OCI-LY7 (cell line): ENCODE results near the gene MMP19. TPM values are rescaled to one million over a fixed set of nuclear protein-coding genes. Genes with fewer than 3 reads are reported as not detected.
A peak's percentile ranks its signal among the peaks of the same experiment; 100 is the strongest.

Source experiments
- BruUV-seq: library from RNA; stranded (reverse); fragments of 400-500 nt; replicated peaks from 2 replicates; lab custom pipeline; 2021; lab: Mats Ljungman, UMichigan
- CTCF ChIA-PET: fragments of 300-600 bp; sonication (Branson Sonifier 250); formaldehyde crosslinking; loops from one replicate; lab custom pipeline; 2022; ENCODE audit warnings: antibody characterized with exemption; ENCODE audit not compliant: unreplicated experiment; lab: Charles Lee
- POLR2A ChIA-PET: fragments of 300-600 bp; sonication (Branson Sonifier 250); formaldehyde crosslinking; loops from one replicate; lab custom pipeline; 2022; ENCODE audit warnings: antibody characterized with exemption; lab: Charles Lee
- DNase-seq: peaks from one replicate; pipeline ENCODE4 v3.0.0-alpha.2; 2015; ENCODE audit warnings: low spot score
- H2AFZ ChIP-seq: fragments of 200-600 bp; sonication (generic), shearing (Covaris generic); 2 replicates; pipeline ENCODE4 v1.6.1; 2014; ENCODE audit warnings: mild to moderate bottlenecking, antibody characterized with exemption, low read length, moderate library complexity
- H3K27ac ChIP-seq: fragments of 200-600 bp; sonication (generic); 2 replicates; pipeline ENCODE4 v1.5.1; 2014; ENCODE audit warnings: mixed run types, low read depth, mild to moderate bottlenecking, moderate library complexity, low read length, inconsistent platforms; ENCODE audit not compliant: poor library complexity, severe bottlenecking
- H3K36me3 ChIP-seq: fragments of 200-600 bp; sonication (generic); 2 replicates; pipeline ENCODE4 v1.6.1; 2014; ENCODE audit warnings: mild to moderate bottlenecking, antibody characterized with exemption, low read length, moderate library complexity, mixed read lengths; ENCODE audit not compliant: insufficient read depth
- H3K4me1 ChIP-seq: fragments of 200-600 bp; sonication (generic); 2 replicates; pipeline ENCODE4 v1.5.1; 2014; ENCODE audit warnings: mild to moderate bottlenecking, low read length; ENCODE audit not compliant: insufficient read depth, poor library complexity, severe bottlenecking
- H3K4me2 ChIP-seq: fragments of 200-600 bp; sonication (generic); 2 replicates; pipeline ENCODE4 v1.6.1; 2014; ENCODE audit warnings: mild to moderate bottlenecking, low read length
- H3K4me3 ChIP-seq: fragments of 200-600 bp; sonication (generic); 2 replicates; pipeline ENCODE4 v1.5.1; 2014; ENCODE audit warnings: mild to moderate bottlenecking, low read depth, low read length; ENCODE audit not compliant: poor library complexity, severe bottlenecking
- H3K79me2 ChIP-seq: fragments of 200-600 bp; sonication (generic); 2 replicates; pipeline ENCODE4 v1.6.1; 2016; ENCODE audit warnings: low read depth, mild to moderate bottlenecking, low read length, moderate library complexity, mixed read lengths; ENCODE audit not compliant: insufficient read depth
- H3K9me2 ChIP-seq: fragments of 200-600 bp; sonication (generic); 2 replicates; pipeline ENCODE4 v1.6.1; 2016; ENCODE audit warnings: mild to moderate bottlenecking, low read length, mixed read lengths; ENCODE audit not compliant: insufficient read depth
- H3K9me3 ChIP-seq: fragments of 200-600 bp; sonication (generic); 2 replicates; pipeline ENCODE4 v1.6.1; 2014; ENCODE audit warnings: mild to moderate bottlenecking, mixed run types, low read length, mixed read lengths
- H4K20me1 ChIP-seq: fragments of 200-600 bp; sonication (generic); 2 replicates; pipeline ENCODE4 v1.6.1; 2014; ENCODE audit warnings: mild to moderate bottlenecking, antibody characterized with exemption, low read length, moderate library complexity, mixed read lengths; ENCODE audit not compliant: insufficient read depth
- EZH2phosphoT487 ChIP-seq: fragments of 200-600 bp; sonication (generic); IDR thresholded peaks from 2 replicates; pipeline ENCODE4 v1.6.1; 2018; ENCODE audit warnings: low read depth, borderline replicate concordance, mild to moderate bottlenecking, mixed run types, antibody characterized with exemption, low read length, moderate library complexity, mixed read lengths
- intact Hi-C: fragments of 100-400 bp; cut with micrococcal nuclease; formaldehyde crosslinking; loops from one replicate; pipeline ENCODE4 v1.10.0; 2022; ENCODE audit not compliant: unreplicated experiment
- total RNA-seq, 2 experiments: library from RNA; depleted of rRNA in 1 of 2; stranded (reverse); fragments of >200 nt in 1 of 2; shearing (Covaris generic) in 1 of 2; gene quantifications; 2 replicates each; pipeline ENCODE4 v1.2.3, GENCODE V29; 2014 to 2022
- TF ChIP-seq, protein P1 (sequence below): fragments of 200-600 bp; sonication (generic); conservative IDR thresholded peaks from 2 replicates; pipeline ENCODE4 v1.5.1; 2014; ENCODE audit warnings: mild to moderate bottlenecking, antibody characterized with exemption, low read length, moderate library complexity, mixed read lengths

The MMP19 gene
- total RNA-seq, 2 experiments from 2014 or later = not detected

- intact Hi-C loops = no loop called here
- Histone ChIP-seq H2AFZ (0 out of 2 replicates have a peak overlapping the region, but pooled peaks have one; percentile 15), H3K27ac (no peak overlapping the region), H3K36me3 (no peaks in the 10 kb centered on the region), H3K4me1 (no peaks in the 10 kb centered on the region), H3K4me2 (no peak overlapping the region), H4K20me1 (no peaks in the 10 kb centered on the region), H3K9me2 (no peaks in the 10 kb centered on the region), H3K9me3 (no peaks in the 10 kb centered on the region), H3K4me3 (no peak overlapping the region), H3K79me2 (no peaks in the 10 kb centered on the region)
- POLR2A ChIA-PET = interaction anchor here (0.6 to 1.6 kb wide), 6 partner anchors 11 to 1097 kb away, joined by 3 to 8 read pairs (median 4); no protein-coding TSS in a partner anchor
- no peak for TF ChIP-seq EZH2phosphoT487
- BruUV-seq = no TSS peak
- CTCF ChIA-PET = interaction anchor here (1.2 kb wide), 1 partner anchor 19 kb away, joined by 3 read pairs; no protein-coding TSS in a partner anchor
- no peak for DNase-seq
These were observed 4.3 kb upstream of the MMP19 start for GRCh38 chr12:55847033-55847432.

GRCh38 chr12:55845785-55846496 lies 3.2 kb upstream of the MMP19 start:
- ChIA-PET CTCF (interaction anchor here (0.6 to 1.2 kb wide), 2 partner anchors 20 to 36 kb away, joined by 3 read pairs; no protein-coding TSS in a partner anchor), POLR2A (no interaction called here)
- Histone ChIP-seq H3K36me3 (no peaks in the 10 kb centered on the region), H3K9me2 (no peaks in the 10 kb centered on the region), H2AFZ (no peak overlapping the region), H3K9me3 (no peaks in the 10 kb centered on the region), H3K4me1 (no peaks in the 10 kb centered on the region), H3K4me3 (no peak overlapping the region), H3K4me2 (no peak overlapping the region), H3K79me2 (no peaks in the 10 kb centered on the region), H3K27ac (no peak overlapping the region), H4K20me1 (no peaks in the 10 kb centered on the region)
- TF ChIP-seq EZH2phosphoT487 = no peak
- TF ChIP-seq, protein P1, sequence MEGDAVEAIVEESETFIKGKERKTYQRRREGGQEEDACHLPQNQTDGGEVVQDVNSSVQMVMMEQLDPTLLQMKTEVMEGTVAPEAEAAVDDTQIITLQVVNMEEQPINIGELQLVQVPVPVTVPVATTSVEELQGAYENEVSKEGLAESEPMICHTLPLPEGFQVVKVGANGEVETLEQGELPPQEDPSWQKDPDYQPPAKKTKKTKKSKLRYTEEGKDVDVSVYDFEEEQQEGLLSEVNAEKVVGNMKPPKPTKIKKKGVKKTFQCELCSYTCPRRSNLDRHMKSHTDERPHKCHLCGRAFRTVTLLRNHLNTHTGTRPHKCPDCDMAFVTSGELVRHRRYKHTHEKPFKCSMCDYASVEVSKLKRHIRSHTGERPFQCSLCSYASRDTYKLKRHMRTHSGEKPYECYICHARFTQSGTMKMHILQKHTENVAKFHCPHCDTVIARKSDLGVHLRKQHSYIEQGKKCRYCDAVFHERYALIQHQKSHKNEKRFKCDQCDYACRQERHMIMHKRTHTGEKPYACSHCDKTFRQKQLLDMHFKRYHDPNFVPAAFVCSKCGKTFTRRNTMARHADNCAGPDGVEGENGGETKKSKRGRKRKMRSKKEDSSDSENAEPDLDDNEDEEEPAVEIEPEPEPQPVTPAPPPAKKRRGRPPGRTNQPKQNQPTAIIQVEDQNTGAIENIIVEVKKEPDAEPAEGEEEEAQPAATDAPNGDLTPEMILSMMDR = no peak
- BruUV-seq = no TSS peak
- no peak for DNase-seq
- intact Hi-C loops = no loop called here

GRCh38 chr12:55845361-55845760 lies 2.6 kb upstream of the MMP19 start:
- no peak overlapping the region for H3K4me3 ChIP-seq
- H3K4me2 ChIP-seq = no peak overlapping the region
- H3K79me2 ChIP-seq = no peaks in the 10 kb centered on the region
- no peak for DNase-seq
- H2AFZ ChIP-seq = no peak overlapping the region
- no TSS peak for BruUV-seq
- H3K27ac ChIP-seq = no peak overlapping the region
- intact Hi-C loops = no loop called here
- CTCF ChIA-PET = no interaction called here
- H3K36me3 ChIP-seq = no peaks in the 10 kb centered on the region
- H3K9me2 ChIP-seq = no peaks in the 10 kb centered on the region
- POLR2A ChIA-PET = interaction anchor here (0.8 kb wide), 1 partner anchor 82 kb away, joined by 3 read pairs; the partner anchor contains the start of gene PYM1
- no peaks in the 10 kb centered on the region for H3K9me3 ChIP-seq
- TF ChIP-seq EZH2phosphoT487 = no peak
- TF ChIP-seq, protein P1 = no peak
- no peaks in the 10 kb centered on the region for H4K20me1 ChIP-seq
- no peaks in the 10 kb centered on the region for H3K4me1 ChIP-seq
